ENCODE measurements around the gene MGST2. TPM values are rescaled to one million over a fixed set of nuclear protein-coding genes. Genes with fewer than 3 reads are reported as not detected.

MGST2 gene
- total and polyA plus RNA-seq, 4 donors, result 69.6 to 170 (median 90.7) TPM

DNA sequence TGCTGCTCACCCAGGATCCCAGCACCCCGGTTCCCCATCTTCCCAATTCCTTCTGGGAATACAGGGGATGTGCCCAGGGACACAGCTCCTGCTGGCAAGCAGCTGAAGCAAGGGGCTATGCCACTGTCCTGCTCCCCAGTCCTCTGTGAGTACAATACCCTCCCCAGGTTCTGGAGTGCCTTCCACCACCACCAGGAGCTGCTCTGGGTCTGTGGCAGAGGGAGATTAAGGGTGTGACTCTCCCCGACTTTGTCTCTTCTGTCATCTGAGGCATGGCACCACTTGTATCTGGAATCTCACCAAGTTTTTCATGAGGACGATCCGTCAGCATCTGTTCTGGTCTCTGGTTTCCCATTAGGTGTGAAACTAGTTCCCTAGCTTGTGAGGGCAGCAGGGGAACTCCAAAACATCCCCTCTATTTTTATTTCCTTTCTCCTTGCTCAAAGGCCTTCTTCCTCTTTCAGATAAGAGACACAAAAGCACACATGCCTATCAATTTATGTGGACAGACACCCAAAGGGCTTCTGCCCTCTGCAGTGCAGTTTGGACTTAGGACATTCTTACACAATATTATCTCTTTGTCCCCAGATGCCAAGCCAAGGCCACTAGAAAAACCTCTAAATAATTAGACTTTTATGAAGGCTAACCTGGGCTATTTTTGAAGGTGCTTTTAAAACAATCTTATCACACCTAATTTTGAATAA lies 26.8 kb downstream of the MGST2 start (continued):
- TF ChIP-seq, protein P1, sequence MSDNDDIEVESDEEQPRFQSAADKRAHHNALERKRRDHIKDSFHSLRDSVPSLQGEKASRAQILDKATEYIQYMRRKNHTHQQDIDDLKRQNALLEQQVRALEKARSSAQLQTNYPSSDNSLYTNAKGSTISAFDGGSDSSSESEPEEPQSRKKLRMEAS (IDR thresholded peaks at IDR 0.05), result peak; percentile 82
- TF ChIP-seq FOXA1 (IDR thresholded peaks at IDR 0.05) (peak; percentile 41), HNF4G (IDR thresholded peaks at IDR 0.05) (peak; percentile 97), NR2F2 (IDR thresholded peaks at IDR 0.05) (peak; percentile 92), SP1 (IDR thresholded peaks at IDR 0.05) (peak; percentile 96)
- TF ChIP-seq, protein P2, sequence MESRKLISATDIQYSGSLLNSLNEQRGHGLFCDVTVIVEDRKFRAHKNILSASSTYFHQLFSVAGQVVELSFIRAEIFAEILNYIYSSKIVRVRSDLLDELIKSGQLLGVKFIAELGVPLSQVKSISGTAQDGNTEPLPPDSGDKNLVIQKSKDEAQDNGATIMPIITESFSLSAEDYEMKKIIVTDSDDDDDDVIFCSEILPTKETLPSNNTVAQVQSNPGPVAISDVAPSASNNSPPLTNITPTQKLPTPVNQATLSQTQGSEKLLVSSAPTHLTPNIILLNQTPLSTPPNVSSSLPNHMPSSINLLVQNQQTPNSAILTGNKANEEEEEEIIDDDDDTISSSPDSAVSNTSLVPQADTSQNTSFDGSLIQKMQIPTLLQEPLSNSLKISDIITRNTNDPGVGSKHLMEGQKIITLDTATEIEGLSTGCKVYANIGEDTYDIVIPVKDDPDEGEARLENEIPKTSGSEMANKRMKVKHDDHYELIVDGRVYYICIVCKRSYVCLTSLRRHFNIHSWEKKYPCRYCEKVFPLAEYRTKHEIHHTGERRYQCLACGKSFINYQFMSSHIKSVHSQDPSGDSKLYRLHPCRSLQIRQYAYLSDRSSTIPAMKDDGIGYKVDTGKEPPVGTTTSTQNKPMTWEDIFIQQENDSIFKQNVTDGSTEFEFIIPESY (IDR thresholded peaks at IDR 0.05), result peak; percentile 86

DNA sequence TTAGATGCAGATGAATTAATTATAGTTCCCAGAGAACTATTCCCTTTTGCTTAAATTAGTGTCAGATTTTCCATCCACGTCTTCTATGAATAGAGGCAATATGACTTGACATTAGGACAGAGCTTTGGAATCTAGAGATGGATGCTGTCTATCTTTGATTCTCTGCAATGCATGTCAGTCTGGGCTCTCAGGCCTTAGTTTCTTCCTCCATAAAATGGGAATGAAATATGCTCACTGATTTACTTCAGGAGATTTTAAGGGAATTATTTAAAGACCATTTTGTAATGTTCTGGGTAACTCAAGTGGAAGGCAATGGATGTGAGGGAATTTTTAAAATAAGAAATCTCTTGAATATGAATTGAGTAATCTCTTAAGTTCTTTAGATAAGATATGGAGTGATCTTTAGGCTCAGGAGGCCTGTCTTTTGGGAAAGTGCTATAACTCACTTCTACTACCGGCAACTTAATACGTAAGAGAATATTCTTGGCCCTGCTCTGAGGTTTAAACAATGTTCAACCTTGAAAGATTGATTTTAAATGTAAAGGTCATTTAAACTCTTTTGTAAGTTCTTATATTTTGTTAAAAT lies 29.0 kb downstream of the MGST2 start:
- 95% methylated on average over 3 of the region's 3 CpGs for WGBS
- no peak overlapping the region for H3K27ac ChIP-seq (ENCODE audit: low read depth in 1 of 2, low read length in 2 of 2)
- H3K9me3 ChIP-seq (ENCODE audit: control insufficient read depth in 4 of 4, low read length in 3 of 4), result no peaks in the 10 kb centered on the region
- no peak for TF ChIP-seq JUND (IDR thresholded peaks at IDR 0.05)
- no peak for TF ChIP-seq HNF4A (conservative IDR thresholded peaks at IDR 0.05)
- no peak for TF ChIP-seq FOXA2 (IDR thresholded peaks at IDR 0.05)
- TF ChIP-seq, protein P3, sequence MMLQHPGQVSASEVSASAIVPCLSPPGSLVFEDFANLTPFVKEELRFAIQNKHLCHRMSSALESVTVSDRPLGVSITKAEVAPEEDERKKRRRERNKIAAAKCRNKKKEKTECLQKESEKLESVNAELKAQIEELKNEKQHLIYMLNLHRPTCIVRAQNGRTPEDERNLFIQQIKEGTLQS (IDR thresholded peaks at IDR 0.05), result no peak
- no peak for TF ChIP-seq GABPA (IDR thresholded peaks at IDR 0.05 in 1 of 2, conservative IDR thresholded peaks at IDR 0.05 in 1 of 2)
- TF ChIP-seq, protein P1 (IDR thresholded peaks at IDR 0.05), result no peak
- TF ChIP-seq SP1 (IDR thresholded peaks at IDR 0.05), result no peak
- TF ChIP-seq FOXA1 (IDR thresholded peaks at IDR 0.05), result no peak
- TF ChIP-seq NR2F2 (IDR thresholded peaks at IDR 0.05), result no peak
- no peak for TF ChIP-seq YY1 (IDR thresholded peaks at IDR 0.05)
- peaks cover 19 to 40% (median 32%) of the 10 kb centered on the region in 4 donors for H3K4me1 ChIP-seq (ENCODE audit: control insufficient read depth in 4 of 4, insufficient read depth in 4 of 4, low read length in 3 of 4)
- peaks cover 0 to 19% (median 14%) of the 10 kb centered on the region in 4 donors for H3K36me3 ChIP-seq (ENCODE audit: control insufficient read depth in 4 of 4, insufficient read depth in 3 of 4, low read depth in 1 of 4, low read length in 3 of 4)
- no peaks in the 10 kb centered on the region for H3K27me3 ChIP-seq (ENCODE audit: control insufficient read depth in 4 of 4, insufficient read depth in 4 of 4, low read length in 3 of 4)
- no peak overlapping the region for H3K9ac ChIP-seq (ENCODE audit: low read depth in 1 of 2, low read length in 2 of 2)
- DNase-seq (ENCODE audit: low spot score), result no peak
- H3K4me3 ChIP-seq (ENCODE audit: low read depth in 1 of 3, low read length in 3 of 3), result no peak overlapping the region

DNA sequence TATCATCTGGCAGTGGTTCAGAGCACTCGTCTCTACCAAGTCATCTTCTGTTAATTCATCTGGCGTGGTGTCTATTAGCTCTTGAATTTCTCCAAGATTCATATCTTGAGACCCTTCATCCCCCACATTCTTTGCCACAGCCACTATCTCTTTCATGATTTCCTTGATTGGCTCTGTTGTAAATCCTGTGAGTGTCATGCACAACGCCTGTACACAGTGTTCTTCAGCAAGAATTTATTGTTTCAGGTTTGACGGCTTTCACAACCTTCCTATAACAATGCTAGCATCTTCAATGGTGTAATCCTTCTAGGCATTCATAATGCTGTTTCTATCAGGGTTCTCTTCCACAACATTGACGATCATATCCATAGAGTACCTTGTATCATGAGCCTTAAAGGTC lies 30.9 kb downstream of the MGST2 start:
- WGBS, result 91% methylated on average over 5 of the region's 5 CpGs
- H3K27ac ChIP-seq (ENCODE audit: low read depth in 1 of 2, low read length in 2 of 2), result no peak overlapping the region
- H3K27me3 ChIP-seq (ENCODE audit: control insufficient read depth in 4 of 4, insufficient read depth in 4 of 4, low read length in 3 of 4), result no peaks in the 10 kb centered on the region
- TF ChIP-seq HNF4A (conservative IDR thresholded peaks at IDR 0.05) (no peak), RAD21 (IDR thresholded peaks at IDR 0.05) (no peak), HNF4G (IDR thresholded peaks at IDR 0.05) (no peak), RXRA (IDR thresholded peaks at IDR 0.05) (no peak), EGR1 (IDR thresholded peaks at IDR 0.05; ENCODE audit: low read depth in 2 of 2) (no peak), FOXA1 (IDR thresholded peaks at IDR 0.05) (no peak), NR2F2 (IDR thresholded peaks at IDR 0.05) (no peak), SP1 (IDR thresholded peaks at IDR 0.05) (no peak)
- TF ChIP-seq, protein P3 (IDR thresholded peaks at IDR 0.05), result no peak
- TF ChIP-seq, protein P4, sequence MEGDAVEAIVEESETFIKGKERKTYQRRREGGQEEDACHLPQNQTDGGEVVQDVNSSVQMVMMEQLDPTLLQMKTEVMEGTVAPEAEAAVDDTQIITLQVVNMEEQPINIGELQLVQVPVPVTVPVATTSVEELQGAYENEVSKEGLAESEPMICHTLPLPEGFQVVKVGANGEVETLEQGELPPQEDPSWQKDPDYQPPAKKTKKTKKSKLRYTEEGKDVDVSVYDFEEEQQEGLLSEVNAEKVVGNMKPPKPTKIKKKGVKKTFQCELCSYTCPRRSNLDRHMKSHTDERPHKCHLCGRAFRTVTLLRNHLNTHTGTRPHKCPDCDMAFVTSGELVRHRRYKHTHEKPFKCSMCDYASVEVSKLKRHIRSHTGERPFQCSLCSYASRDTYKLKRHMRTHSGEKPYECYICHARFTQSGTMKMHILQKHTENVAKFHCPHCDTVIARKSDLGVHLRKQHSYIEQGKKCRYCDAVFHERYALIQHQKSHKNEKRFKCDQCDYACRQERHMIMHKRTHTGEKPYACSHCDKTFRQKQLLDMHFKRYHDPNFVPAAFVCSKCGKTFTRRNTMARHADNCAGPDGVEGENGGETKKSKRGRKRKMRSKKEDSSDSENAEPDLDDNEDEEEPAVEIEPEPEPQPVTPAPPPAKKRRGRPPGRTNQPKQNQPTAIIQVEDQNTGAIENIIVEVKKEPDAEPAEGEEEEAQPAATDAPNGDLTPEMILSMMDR (IDR thresholded peaks at IDR 0.05; ENCODE audit: low read depth, low read length, missing input control), result no peak
- TF ChIP-seq, protein P2 (IDR thresholded peaks at IDR 0.05), result no peak
- TF ChIP-seq, protein P1 (IDR thresholded peaks at IDR 0.05), result no peak

More for the DNA sequence above, 30.9 kb downstream of the MGST2 start:
- H3K9me3 ChIP-seq (ENCODE audit: control insufficient read depth in 4 of 4, low read length in 3 of 4), result no peaks in the 10 kb centered on the region
- no peak for DNase-seq (ENCODE audit: low spot score)
- H3K4me1 ChIP-seq (ENCODE audit: control insufficient read depth in 4 of 4, insufficient read depth in 4 of 4, low read length in 3 of 4), result peaks cover 10 to 22% (median 16%) of the 10 kb centered on the region in 4 donors
- peaks cover 0 to 23% (median 20%) of the 10 kb centered on the region in 4 donors for H3K36me3 ChIP-seq (ENCODE audit: control insufficient read depth in 4 of 4, insufficient read depth in 3 of 4, low read depth in 1 of 4, low read length in 3 of 4)
- H3K9ac ChIP-seq (ENCODE audit: low read depth in 1 of 2, low read length in 2 of 2), result no peak overlapping the region
- no peak overlapping the region for H3K4me3 ChIP-seq (ENCODE audit: low read depth in 1 of 3, low read length in 3 of 3)
